A549 treated with GW870086 at 1 μM for 4 hours (cell line): Measurements from ENCODE around the gene C10orf62. TPM values are rescaled to one million over a fixed set of nuclear protein-coding genes. Genes with fewer than 3 reads are reported as not detected.

Source experiments
- total RNA-seq: library from RNA; stranded (reverse); fragments of 200-300 nt; extraction: Qiagen RNA extraction; gene quantifications from 5 replicates; pipeline ENCODE4 v1.2.3, GENCODE V29; 2022; ENCODE audit warnings: low read depth

The C10orf62 gene, protein sequence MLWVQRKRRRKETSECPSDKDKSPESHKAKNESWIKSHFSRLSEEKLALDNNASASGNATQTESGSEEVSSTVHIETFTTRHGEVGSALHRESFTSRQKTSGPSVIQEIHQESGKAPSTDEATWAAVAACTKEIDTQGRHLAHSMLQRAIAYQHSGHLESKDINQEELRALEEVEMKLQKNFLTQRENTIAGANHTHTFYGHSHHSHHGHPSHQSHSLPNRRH
- total RNA-seq: 0.11 TPM in 1 of 5 replicates, not detected in the others

DNA sequence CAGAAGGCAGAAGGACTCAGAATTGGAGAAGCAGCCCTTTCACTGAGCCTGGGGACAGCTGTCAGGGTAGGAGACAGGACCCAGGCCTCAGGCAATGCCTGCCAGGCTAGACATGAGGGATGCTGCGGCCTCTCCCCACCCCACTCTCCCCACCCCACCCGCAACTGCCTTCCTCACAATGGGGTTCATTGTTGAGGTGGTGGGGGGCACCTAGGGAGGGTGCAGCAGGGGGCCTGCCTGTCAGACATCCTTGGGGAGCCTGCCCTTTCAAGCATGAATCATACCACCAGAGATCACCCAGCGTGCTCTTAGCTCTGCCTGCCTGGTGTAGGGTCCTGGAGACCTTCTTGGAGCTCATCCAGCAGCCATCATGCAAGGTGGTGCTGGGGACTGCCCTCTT, at the start of gene C10orf62:
Gene C10orf62, plus strand, starts transcription at position 243 of the 400 bp plus-strand sequence. CDS start 177 bp downstream, outside the sequence.

DNA sequence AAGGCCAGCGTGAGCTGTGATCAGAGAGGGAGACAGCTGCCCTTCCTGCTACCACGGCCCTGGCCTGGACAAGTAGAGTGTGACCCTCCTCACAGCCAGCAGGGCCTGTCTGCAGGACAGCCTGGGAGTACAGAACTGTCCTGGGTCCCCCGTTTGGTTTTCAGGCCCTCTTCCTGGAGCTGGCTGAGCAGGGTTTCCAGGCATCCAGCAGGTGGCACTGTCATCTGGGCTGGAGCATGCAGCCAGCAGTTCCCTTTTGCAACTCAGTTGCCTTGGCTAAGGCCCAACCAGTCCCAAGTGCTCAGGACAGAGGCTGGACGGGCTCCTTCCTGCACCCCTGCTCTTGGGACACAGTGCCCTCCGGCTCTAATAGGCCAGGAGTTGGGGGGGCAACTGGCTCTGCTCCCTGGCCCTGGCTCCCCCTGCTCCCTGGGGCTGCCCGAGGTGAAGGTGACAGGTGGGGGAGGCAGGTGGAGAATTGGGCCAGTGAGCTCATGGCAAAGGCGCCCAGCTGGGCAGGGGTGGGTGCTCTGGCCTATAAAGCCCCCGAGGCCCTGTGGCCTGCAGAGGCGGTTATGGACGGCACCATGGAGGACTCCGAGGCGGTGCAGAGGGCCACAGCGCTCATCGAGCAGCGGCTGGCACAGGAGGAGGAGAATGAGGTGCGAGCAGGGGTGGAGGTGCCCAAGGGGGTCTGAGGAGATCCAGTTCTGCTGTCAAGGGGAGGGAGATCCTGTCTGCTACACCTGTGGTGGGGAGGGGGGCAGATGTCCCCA, 17.1 kb upstream of the C10orf62 start, which contains the start of gene ANKRD2:
Gene ANKRD2, plus strand, starts transcription at position 566 of the 776 bp plus-strand sequence. Its CDS starts 10 bp downstream, at position 576.

DNA sequence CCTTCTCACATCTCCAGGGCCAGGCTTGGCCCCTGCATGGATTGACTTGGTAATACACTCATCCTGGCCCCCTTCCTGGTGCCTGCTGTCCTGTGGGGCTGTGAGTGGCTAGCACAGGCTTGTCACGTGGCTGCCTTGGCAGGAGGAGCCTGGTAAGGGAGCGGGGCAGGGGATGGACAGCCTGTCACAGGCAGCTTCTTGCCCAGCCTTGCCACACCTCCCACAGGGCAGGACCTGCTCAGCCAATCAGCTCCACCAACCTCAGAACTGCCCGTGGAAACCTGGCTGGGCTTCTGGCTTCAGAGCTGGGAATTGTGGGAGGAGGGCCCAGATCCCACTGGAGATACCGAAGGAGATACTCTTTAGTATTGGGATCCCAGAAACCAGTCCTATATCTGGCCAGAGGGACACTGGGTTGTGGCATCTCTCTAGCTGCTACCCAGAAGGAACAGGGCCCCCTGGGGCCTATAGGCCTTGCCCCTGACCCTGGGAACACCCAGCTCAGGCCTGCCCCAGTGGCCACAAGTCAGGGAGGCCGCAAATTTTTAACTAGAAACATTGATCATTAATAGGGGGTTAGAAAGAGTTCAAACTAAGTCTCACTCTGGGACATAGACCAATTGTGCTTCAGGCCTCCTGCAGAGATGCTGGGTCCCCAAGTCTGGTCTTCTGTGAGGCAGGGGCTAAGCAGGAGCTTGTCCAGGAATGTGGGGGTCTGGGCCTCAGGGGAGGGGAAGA, 5.3 kb upstream of the C10orf62 start, which contains the start of gene HOGA1:
Gene HOGA1, plus strand, starts transcription at position 330 of the 738 bp plus-strand sequence. Its CDS starts 315 bp downstream, at position 645.

DNA sequence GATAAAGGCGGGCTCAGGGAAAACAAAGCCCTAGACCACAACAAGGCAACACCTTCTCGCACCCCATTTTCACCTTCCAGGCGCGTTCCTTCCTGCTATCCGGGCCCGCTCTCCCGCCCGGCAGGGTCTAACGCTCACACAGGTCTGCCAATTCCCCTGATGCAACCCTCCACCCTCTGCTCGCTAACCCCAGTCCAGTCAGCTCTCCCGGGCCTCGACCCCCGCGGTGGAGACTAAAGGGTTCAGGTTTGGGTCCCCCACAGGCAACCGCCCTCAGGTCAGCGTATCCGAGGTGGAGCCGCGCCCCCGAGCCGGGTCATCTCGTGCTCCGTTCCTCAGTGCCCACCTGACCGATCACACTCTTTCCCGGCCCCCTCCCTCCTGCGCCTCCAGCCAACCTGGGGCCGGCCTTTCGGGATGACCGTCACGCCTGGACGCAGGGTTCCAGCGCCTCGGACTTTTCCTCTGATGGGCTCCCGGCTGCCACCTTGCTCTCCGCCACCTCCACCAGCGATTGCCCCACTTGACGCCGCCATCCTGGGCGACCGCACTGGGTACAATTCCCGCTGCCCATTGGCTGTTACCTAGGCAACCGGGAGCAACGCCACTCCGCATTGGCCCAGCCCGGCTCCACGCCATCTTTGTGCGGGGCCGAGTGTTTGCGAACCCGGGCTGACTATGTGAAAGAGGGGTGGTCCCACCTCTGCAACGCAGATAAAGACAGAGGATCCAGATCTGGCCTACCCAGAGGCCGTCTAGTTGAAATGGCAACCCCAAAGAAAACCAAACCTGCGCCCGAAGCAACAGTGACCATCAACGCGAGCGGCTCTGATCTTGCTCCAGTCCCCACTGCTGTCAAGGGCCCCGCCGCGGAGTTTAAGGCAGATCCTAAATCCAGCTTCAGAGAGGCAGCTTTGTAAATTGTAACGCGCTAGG, 43.7 kb downstream of the C10orf62 start, which contains the start of gene MORN4:
Gene MORN4, minus strand, starts transcription at position 552 of the 936 bp plus-strand sequence. CDS start 13,847 bp downstream, outside the sequence.

DNA sequence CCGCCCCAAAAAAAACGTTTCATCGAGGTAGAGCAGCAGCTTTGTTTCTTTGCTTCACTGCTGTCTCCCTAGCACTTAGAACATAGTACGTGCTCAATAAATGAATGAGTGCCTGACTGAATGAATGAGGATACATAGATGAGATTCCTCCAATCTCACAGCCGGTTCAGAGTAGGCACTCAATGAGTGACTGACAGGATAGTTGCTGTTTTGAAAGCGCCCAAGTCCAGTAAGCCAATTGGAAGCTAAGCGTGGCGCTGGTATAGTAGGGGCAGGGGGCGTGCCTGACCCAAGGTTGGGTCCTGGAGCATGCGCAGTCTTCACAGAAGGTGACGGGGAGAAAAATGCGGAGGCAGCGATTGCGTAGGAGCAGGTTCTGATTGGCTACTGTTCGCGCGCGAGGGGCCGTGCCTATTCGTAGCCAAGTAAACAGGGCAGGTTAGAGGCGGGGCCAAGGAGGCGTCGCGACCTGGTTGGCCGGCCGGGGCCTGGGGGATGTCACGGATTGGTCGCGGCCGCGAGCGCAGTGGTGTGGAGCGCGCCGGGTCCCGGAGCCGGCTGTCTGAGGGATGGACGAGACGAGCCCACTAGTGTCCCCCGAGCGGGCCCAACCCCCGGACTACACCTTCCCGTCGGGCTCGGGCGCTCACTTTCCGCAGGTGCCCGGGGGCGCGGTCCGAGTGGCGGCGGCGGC, 50.8 kb downstream of the C10orf62 start, which contains the start of gene PI4K2A:
Gene PI4K2A, plus strand, starts transcription at position 498 of the 694 bp plus-strand sequence. Its CDS starts 72 bp downstream, at position 570.

Other genes starting within 250 kb of the C10orf62 start
- gene RRP12, start 188.4 kb upstream of the C10orf62 start, total RNA-seq: 48.0 to 66.6 TPM (median 55.2 TPM) in 5 replicates
- gene PGAM1, start 163.5 kb upstream of the C10orf62 start, total RNA-seq: 576 to 654 TPM (median 631 TPM) in 5 replicates
- gene EXOSC1, start 143.7 kb upstream of the C10orf62 start, total RNA-seq: 54.2 to 61.9 TPM (median 54.7 TPM) in 5 replicates
- 42.5 to 52.2 TPM (median 50.0 TPM) in 5 replicates for gene ZDHHC16, start 143.5 kb upstream of the C10orf62 start, total RNA-seq
- gene MMS19, start 91.3 kb upstream of the C10orf62 start, total RNA-seq: 40.1 to 48.4 TPM (median 45.7 TPM) in 5 replicates
- 16.5 to 19.5 TPM (median 18.7 TPM) in 5 replicates for gene UBTD1, start 90.8 kb upstream of the C10orf62 start, total RNA-seq
- gene ANKRD2, start 16.9 kb upstream of the C10orf62 start, total RNA-seq: 4.2 to 6.9 TPM (median 4.9 TPM) in 5 replicates
- 1.2 to 2.0 TPM (median 1.7 TPM) in 5 replicates for gene HOGA1, start 5.3 kb upstream of the C10orf62 start, total RNA-seq
- 6.7 to 8.4 TPM (median 7.9 TPM) in 5 replicates for gene MORN4, start 43.8 kb downstream of the C10orf62 start, total RNA-seq
- gene PI4K2A, start 51.0 kb downstream of the C10orf62 start, total RNA-seq: 20.2 to 23.4 TPM (median 22.6 TPM) in 5 replicates
- gene AVPI1, start 97.5 kb downstream of the C10orf62 start, total RNA-seq: 86.3 to 139 TPM (median 117 TPM) in 5 replicates
- 43.7 to 55.5 TPM (median 52.8 TPM) in 5 replicates for gene MARVELD1, start 124.0 kb downstream of the C10orf62 start, total RNA-seq
- gene ZFYVE27, start 147.4 kb downstream of the C10orf62 start, total RNA-seq: 19.6 to 26.0 TPM (median 24.9 TPM) in 5 replicates
- gene SFRP5, start 182.3 kb downstream of the C10orf62 start, total RNA-seq: 1.8 to 2.5 TPM (median 2.1 TPM) in 5 replicates